GM12875 (cell line): ENCODE results near the gene MYT1.

Experiments used
- H3K4me3 ChIP-seq: one replicate; pipeline ENCODE4 v1.5.1; 2011; ENCODE audit warnings: low read depth, low read length, control low read depth
- TF ChIP-seq, protein P1 (sequence below): IDR thresholded peaks from 2 replicates; pipeline ENCODE4 v1.5.1; 2011; ENCODE audit warnings: low read depth, mild to moderate bottlenecking, control low read depth, inconsistent platforms, low read length, moderate library complexity, borderline replicate concordance; ENCODE audit not compliant: insufficient read depth

Gene MYT1

DNA sequence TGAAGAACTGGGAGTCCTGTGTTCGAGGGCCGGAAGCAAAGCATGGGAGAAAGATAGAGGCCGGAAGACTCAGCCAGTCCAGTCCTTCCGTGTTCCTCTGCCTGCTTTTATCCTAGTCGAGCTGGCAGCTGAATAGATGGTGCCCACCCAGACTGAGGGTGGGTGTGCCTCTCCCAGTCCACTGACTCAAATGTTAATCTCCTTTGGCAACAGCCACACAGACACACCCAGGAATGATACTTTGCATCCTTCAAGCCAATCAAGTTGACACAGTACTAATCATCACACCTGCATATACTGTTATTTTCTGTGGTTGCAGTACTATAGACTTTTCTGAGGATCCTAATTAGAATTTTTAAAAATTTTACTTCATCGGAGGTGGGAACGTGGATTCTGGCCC is 112.6 kb downstream of the MYT1 start:
- TF ChIP-seq, protein P1, sequence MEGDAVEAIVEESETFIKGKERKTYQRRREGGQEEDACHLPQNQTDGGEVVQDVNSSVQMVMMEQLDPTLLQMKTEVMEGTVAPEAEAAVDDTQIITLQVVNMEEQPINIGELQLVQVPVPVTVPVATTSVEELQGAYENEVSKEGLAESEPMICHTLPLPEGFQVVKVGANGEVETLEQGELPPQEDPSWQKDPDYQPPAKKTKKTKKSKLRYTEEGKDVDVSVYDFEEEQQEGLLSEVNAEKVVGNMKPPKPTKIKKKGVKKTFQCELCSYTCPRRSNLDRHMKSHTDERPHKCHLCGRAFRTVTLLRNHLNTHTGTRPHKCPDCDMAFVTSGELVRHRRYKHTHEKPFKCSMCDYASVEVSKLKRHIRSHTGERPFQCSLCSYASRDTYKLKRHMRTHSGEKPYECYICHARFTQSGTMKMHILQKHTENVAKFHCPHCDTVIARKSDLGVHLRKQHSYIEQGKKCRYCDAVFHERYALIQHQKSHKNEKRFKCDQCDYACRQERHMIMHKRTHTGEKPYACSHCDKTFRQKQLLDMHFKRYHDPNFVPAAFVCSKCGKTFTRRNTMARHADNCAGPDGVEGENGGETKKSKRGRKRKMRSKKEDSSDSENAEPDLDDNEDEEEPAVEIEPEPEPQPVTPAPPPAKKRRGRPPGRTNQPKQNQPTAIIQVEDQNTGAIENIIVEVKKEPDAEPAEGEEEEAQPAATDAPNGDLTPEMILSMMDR = no peak
- no peak overlapping the region for H3K4me3 ChIP-seq

DNA sequence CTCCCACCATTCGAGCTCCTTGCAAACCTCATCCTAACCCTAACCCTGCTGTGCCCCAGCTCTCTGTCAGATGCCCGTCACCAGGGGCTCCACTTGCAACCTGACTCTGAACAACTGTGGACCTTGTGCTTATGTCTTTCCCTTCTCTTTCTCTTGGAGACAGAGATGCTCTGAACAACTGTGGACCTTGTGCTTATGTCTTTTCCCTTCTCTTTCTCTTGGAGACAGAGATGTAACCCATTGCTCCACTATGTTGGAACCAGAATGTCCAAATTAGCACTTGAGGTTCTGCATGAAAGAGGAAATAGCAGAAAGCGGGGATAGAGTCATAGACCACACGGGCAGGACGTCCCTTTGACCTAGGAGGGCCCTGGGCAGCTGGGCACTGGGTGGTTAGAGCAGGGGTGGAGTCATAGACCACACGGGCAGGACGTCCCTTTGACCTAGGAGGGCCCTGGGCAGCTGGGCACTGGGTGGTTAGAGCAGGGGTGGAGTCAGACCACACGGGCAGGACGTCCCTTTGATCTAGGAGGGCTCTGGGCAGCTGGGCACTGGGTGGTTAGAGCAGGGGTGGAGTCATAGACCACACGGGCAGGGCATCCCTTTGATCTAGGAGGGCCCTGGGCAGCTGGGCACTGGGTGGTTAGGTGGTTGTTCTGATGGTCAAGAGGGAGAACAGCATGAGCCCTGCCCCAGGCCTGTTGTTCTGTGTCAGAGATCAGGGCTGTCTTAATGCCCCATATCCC is 113.5 kb downstream of the MYT1 start:
- no peak overlapping the region for H3K4me3 ChIP-seq
- TF ChIP-seq, protein P1 = no peak

DNA sequence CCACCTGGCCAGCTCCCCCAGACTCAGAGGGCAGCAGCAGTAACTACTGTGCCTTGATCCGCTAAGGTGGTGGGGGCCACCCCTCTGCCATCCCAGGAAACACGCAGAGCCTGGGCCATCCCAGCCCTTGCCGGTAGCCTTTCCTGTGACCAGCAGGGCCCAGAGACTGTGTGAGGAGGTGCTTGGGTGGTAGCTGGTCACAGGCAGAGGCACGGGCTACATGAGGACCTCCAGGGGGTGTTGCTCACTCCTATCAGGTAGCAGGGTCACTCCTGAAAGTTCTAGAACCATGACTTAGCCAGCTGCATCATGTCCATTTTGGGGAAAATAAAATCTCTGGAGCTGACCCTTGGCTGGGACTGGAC is 114.0 kb downstream of the MYT1 start:
- TF ChIP-seq, protein P1 = no peak
- no peak overlapping the region for H3K4me3 ChIP-seq

DNA sequence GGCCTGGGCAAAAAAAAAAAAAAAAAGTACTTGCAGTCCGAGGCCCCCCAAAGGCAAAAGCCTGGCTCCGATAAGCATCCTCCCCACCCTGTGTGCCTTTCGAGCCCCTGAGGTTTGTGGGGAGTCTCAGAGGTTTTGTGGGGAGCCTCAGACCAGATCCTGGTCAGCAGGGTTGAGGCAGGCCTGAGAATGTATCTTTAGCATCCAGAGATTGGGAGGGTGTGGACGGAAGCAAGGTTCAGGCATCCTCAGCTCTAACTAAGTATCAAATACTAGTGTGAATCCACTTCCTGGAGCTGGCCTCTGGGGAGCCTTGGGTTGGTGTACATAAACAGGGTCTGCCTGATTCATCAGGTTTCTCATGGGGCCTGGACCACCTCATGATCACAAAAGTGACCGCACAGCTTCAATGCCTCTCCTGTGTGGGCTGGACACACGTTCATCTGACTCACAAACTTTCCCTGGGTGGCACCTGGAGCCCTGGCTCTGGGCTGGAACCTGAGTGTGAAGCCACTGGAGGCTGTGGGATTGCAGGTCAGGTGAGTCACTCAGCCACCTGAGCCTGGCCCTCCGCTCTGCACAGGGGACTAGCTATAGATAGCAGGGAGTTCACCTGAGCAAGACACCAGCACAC is 115.7 kb downstream of the MYT1 start:
- TF ChIP-seq, protein P1 = no peak
- H3K4me3 ChIP-seq = no peak overlapping the region

DNA sequence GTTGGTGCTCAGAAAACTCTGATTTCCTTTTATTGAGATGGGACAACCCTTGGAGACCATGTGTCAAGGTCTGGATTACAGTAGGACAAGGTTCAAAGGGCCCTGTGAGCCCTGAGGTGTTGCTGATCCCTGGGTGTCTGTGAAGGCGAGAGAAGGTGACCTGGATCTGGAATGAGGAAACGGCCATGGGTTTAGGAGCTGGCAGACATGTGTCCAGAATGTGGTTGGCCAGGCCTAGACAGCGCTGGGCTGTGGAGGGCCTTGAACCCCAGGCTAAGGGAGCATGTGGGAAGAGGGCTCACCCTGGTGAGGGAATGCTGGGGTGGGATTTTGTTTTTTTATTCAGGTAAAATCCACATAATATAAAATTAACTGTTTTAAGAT is 116.2 kb downstream of the MYT1 start:
- TF ChIP-seq, protein P1 = no peak
- no peak overlapping the region for H3K4me3 ChIP-seq

DNA sequence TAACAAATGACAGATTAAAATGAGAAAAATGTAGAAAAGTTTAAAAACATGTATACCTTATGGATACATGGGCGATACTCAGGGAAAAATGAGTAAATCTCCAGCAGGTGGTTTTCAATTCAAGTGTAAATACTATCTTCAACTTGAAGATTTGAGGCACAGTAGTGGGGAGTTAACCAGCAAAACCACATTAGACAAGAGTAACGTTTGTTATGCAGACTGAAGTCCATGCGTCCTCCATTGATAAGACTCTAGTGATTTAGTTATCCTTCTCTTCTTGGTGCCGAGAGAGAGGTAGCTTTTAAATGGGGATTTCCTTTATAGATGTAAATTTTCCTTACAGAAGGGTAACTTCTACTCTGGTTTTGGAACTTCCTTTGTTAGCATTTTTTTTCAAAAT is 119.4 kb downstream of the MYT1 start:
- TF ChIP-seq, protein P1 = no peak
- H3K4me3 ChIP-seq = no peak overlapping the region
